Body of pancreas (tissue), 4 donors: Measurements from ENCODE around the gene PLVAP. TPM values are rescaled to one million over a fixed set of nuclear protein-coding genes. Genes with fewer than 3 reads are reported as not detected.

Source experiments
- ATAC-seq: fragments of 150-250 bp; one replicate; pipeline ENCODE4 v1.9.1; 2016
- DNase-seq, 4 donors: peaks; one replicate each; pipeline ENCODE4 v3.0.0-alpha.2; 2019
- H3K27ac ChIP-seq, 4 donors: fragments of 200-600 bp; sonication (generic); 1 replicate in 3 of 4; 2 replicates in 1 of 4; pipeline versions ENCODE4 v1.5.1 to v1.6.1; 2016 to 2019; ENCODE audit warnings: mild to moderate bottlenecking in 1 of 4, mixed read lengths in 1 of 4, moderate library complexity in 1 of 4
- H3K27me3 ChIP-seq, 2 donors: fragments of 200-600 bp; sonication (generic); one replicate each; pipeline ENCODE4 v1.6.0; 2016; ENCODE audit warnings: mild to moderate bottlenecking in 1 of 2
- H3K36me3 ChIP-seq, 2 donors: fragments of 200-600 bp; sonication (generic); replicated peaks in 1 of 2; 2 replicates each; pipeline ENCODE4 v1.5.1; 2016; ENCODE audit warnings: low read depth in 2 of 2; ENCODE audit not compliant: insufficient read depth in 1 of 2
- H3K4me1 ChIP-seq: fragments of 200-600 bp; sonication (generic); one replicate; pipeline ENCODE4 v1.6.0; 2016
- H3K4me3 ChIP-seq, 2 donors: fragments of 200-600 bp; sonication (generic); 1 replicate in 1 of 2; 2 replicates in 1 of 2; pipeline ENCODE4 v1.5.1; 2016 to 2019
- H3K9me3 ChIP-seq, 3 donors: fragments of 200-600 bp; sonication (generic); 1 replicate in 2 of 3; 2 replicates in 1 of 3; pipeline ENCODE4 v1.5.1; 2016
- POLR2A ChIP-seq, 3 donors: fragments of 450-650 bp; IDR thresholded peaks; one replicate each; pipeline ENCODE4 v1.6.1; 2016; ENCODE audit warnings: antibody characterized with exemption in 3 of 3, mild to moderate bottlenecking in 2 of 3
- WGBS, 2 donors: methylation state at CpG; one replicate each; pipeline ENCODE4 v1.1.5; 2017; 5-methylcytosine and 5-hydroxymethylcytosine counted together
- intact Hi-C: fragments of 100-400 bp; cut with DNase I; formaldehyde crosslinking; loops from one replicate; pipeline ENCODE4 v1.15.1; 2023
- total RNA-seq, 2 donors: library from RNA; depleted of rRNA; stranded (reverse); fragments of >200 nt; gene quantifications; one replicate each; pipeline ENCODE4 v1.1.0, GENCODE V29; 2016
- TF ChIP-seq, protein P1 (sequence below), 7 experiments: fragments of 450-650 bp in 4 of 7; fragments of 200-600 bp in 3 of 7; sonication (generic) in 3 of 7; IDR thresholded peaks; one replicate each; pipeline ENCODE4 v1.5.1; 2016 to 2019; ENCODE audit warnings: antibody characterized with exemption in 7 of 7

Gene PLVAP
- total RNA-seq, 2 donors from 2014 or later, result 37.9 to 49.8 TPM

GRCh38 chr19:17302391-17303166 is 74.6 kb downstream of the PLVAP start:
- intact Hi-C loops, result no loop called here
- WGBS, 2 donors, result 6 to 30% methylated on average over 8 to 29 of the region's 29 CpGs
- Histone ChIP-seq H3K4me3 (peak overlapping the region; percentile 61 to 94), H3K27ac (peak overlapping the region; percentile 4 to 77 (median 66)), H3K9me3 (no peaks in the 10 kb centered on the region), H3K36me3 (no peaks in the 10 kb centered on the region), H3K4me1 (peaks cover 43% of the 10 kb centered on the region), H3K27me3 (no peaks in the 10 kb centered on the region)
- ATAC-seq (no peak), DNase-seq (peak in 2 of 4 donors; percentile 21 to 39)
- no peak for TF ChIP-seq POLR2A (IDR thresholded peaks at IDR 0.05)
- TF ChIP-seq, protein P1, sequence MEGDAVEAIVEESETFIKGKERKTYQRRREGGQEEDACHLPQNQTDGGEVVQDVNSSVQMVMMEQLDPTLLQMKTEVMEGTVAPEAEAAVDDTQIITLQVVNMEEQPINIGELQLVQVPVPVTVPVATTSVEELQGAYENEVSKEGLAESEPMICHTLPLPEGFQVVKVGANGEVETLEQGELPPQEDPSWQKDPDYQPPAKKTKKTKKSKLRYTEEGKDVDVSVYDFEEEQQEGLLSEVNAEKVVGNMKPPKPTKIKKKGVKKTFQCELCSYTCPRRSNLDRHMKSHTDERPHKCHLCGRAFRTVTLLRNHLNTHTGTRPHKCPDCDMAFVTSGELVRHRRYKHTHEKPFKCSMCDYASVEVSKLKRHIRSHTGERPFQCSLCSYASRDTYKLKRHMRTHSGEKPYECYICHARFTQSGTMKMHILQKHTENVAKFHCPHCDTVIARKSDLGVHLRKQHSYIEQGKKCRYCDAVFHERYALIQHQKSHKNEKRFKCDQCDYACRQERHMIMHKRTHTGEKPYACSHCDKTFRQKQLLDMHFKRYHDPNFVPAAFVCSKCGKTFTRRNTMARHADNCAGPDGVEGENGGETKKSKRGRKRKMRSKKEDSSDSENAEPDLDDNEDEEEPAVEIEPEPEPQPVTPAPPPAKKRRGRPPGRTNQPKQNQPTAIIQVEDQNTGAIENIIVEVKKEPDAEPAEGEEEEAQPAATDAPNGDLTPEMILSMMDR (IDR thresholded peaks at IDR 0.05), result no peak

Other genes with a start within 250 kb of the PLVAP start
- gene USE1, start 162.0 kb downstream of the PLVAP start, total RNA-seq, result 10 to 100 TPM; 13.2 to 20.1 TPM
- gene OCEL1, start 151.1 kb downstream of the PLVAP start, total RNA-seq, result 10 to 100 TPM; 27.4 to 27.8 TPM
- 10 to 100 TPM; 67.6 to 83.3 TPM for gene NR2F6, start 131.4 kb downstream of the PLVAP start, total RNA-seq
- 10 to 100 TPM in 1 of 2 donors, 1 to 10 TPM in 1; 9.2 to 10.4 TPM for gene USHBP1, start 112.6 kb downstream of the PLVAP start, total RNA-seq
- 10 to 100 TPM; 45.2 to 84.6 TPM for gene BABAM1, start 109.9 kb downstream of the PLVAP start, total RNA-seq
- gene ANKLE1, start 95.4 kb downstream of the PLVAP start, total RNA-seq, result under 1 TPM in 1 of 2 donors, not detected in 1; 0.33 TPM
- gene ABHD8, start 73.9 kb downstream of the PLVAP start, total RNA-seq, result 10 to 100 TPM; 10.2 to 12.2 TPM
- 100 to 1,000 TPM in 1 of 2 donors, 10 to 100 TPM in 1; 47.7 to 152 TPM for gene MRPL34, start 71.5 kb downstream of the PLVAP start, total RNA-seq
- gene DDA1, start 67.8 kb downstream of the PLVAP start, total RNA-seq, result 1 to 10 TPM; 3.3 to 6.2 TPM
- 10 to 100 TPM in 1 of 2 donors, 1 to 10 TPM in 1; 7.0 to 16.5 TPM for gene ANO8, start 42.5 kb downstream of the PLVAP start, total RNA-seq
- gene GTPBP3, start 39.8 kb downstream of the PLVAP start, total RNA-seq, result 100 to 1,000 TPM in 1 of 2 donors, 10 to 100 TPM in 1; 13.7 to 127 TPM
- not detected for gene CCDC194, start 16.9 kb upstream of the PLVAP start, total RNA-seq
- gene BST2, start 28.3 kb upstream of the PLVAP start, total RNA-seq, result 10 to 100 TPM; 34.3 to 43.6 TPM
- gene MVB12A, start 42.7 kb upstream of the PLVAP start, total RNA-seq, result 10 to 100 TPM; 33.3 to 34.8 TPM
- gene TMEM221, start 71.3 kb upstream of the PLVAP start, total RNA-seq, result under 1 TPM in 1 of 2 donors, not detected in 1; 0.52 TPM
- gene NXNL1, start 83.6 kb upstream of the PLVAP start, total RNA-seq, result not detected
- 10 to 100 TPM; 21.1 to 25.7 TPM for gene SLC27A1, start 93.2 kb upstream of the PLVAP start, total RNA-seq
- 10 to 100 TPM; 64.9 to 82.7 TPM for gene PGLS, start 134.3 kb upstream of the PLVAP start, total RNA-seq
- gene COLGALT1, start 178.3 kb upstream of the PLVAP start, total RNA-seq, result 10 to 100 TPM; 38.9 to 41.5 TPM